GM23248 (cell line): ENCODE data around the gene TGM2. TPM values are rescaled to one million over a fixed set of nuclear protein-coding genes. Genes with fewer than 3 reads are reported as not detected.

Experiments used
- DNase-seq: peaks from one replicate; pipeline ENCODE4 v3.0.0-alpha.2; 2015
- H2AFZ ChIP-seq: fragments of 200-600 bp; sonication (generic); 2 replicates; pipeline ENCODE4 v1.6.1; 2016; ENCODE audit warnings: antibody characterized with exemption
- H3F3A ChIP-seq: fragments of 200-600 bp; sonication (generic); 2 replicates; pipeline ENCODE4 v1.6.1; 2016; ENCODE audit warnings: mild to moderate bottlenecking, antibody characterized with exemption, mixed run types; ENCODE audit not compliant: insufficient read depth
- H3K27ac ChIP-seq: fragments of 200-600 bp; sonication (generic); 2 replicates; pipeline ENCODE4 v1.5.1; 2016; ENCODE audit warnings: mild to moderate bottlenecking
- H3K27me3 ChIP-seq: fragments of 200-600 bp; sonication (generic); replicated peaks from 2 replicates; pipeline ENCODE4 v1.6.1; 2016; ENCODE audit warnings: mild to moderate bottlenecking; ENCODE audit not compliant: insufficient read depth
- H3K36me3 ChIP-seq: fragments of 200-600 bp; sonication (generic); 2 replicates; pipeline ENCODE4 v1.6.1; 2016; ENCODE audit warnings: low read depth, mild to moderate bottlenecking
- H3K4me1 ChIP-seq: fragments of 200-600 bp; sonication (generic); 2 replicates; pipeline ENCODE4 v1.6.1; 2016; ENCODE audit warnings: mild to moderate bottlenecking; ENCODE audit not compliant: insufficient read depth
- H3K4me2 ChIP-seq: fragments of 200-600 bp; sonication (generic); one replicate; pipeline ENCODE4 v1.6.1; 2016; ENCODE audit warnings: mild to moderate bottlenecking; ENCODE audit not compliant: unreplicated experiment
- H3K4me3 ChIP-seq: fragments of 200-600 bp; sonication (generic); 2 replicates; pipeline ENCODE4 v1.5.1; 2016; ENCODE audit warnings: mild to moderate bottlenecking
- H3K79me2 ChIP-seq: fragments of 200-600 bp; sonication (generic); 2 replicates; pipeline ENCODE4 v1.6.1; 2016; ENCODE audit warnings: mild to moderate bottlenecking; ENCODE audit not compliant: insufficient read depth
- H3K9ac ChIP-seq: fragments of 200-600 bp; sonication (generic); 2 replicates; pipeline ENCODE4 v1.6.1; 2016; ENCODE audit warnings: mild to moderate bottlenecking
- H3K9me2 ChIP-seq: fragments of 200-600 bp; sonication (generic); 2 replicates; pipeline ENCODE4 v1.6.1; 2016; ENCODE audit warnings: mixed run types, mild to moderate bottlenecking, moderate library complexity; ENCODE audit not compliant: insufficient read depth
- H3K9me3 ChIP-seq: fragments of 200-600 bp; sonication (generic); one replicate; pipeline ENCODE4 v1.6.1; 2017; ENCODE audit warnings: low read depth
- H4K20me1 ChIP-seq: fragments of 200-600 bp; sonication (generic); 2 replicates; pipeline ENCODE4 v1.6.0; 2016; ENCODE audit not compliant: insufficient read depth
- EZH2 ChIP-seq: fragments of 200-600 bp; sonication (generic); IDR thresholded peaks from 2 replicates; pipeline ENCODE4 v1.6.1; 2018; ENCODE audit warnings: antibody characterized with exemption, mild to moderate bottlenecking; ENCODE audit not compliant: insufficient read depth, poor library complexity, severe bottlenecking
- EZH2phosphoT487 ChIP-seq: fragments of 200-600 bp; sonication (generic); IDR thresholded peaks from 2 replicates; pipeline ENCODE4 v1.6.1; 2018; ENCODE audit warnings: antibody characterized with exemption, moderate library complexity, mild to moderate bottlenecking, low read depth; ENCODE audit not compliant: insufficient read depth
- WGBS, 2 experiments: methylation state at CpG; one replicate each; pipeline ENCODE4 v1.1.6; 2015 to 2017; ENCODE audit warnings: low lambda C conversion rate in 2 of 2, low coverage in 1 of 2; ENCODE audit errors: missing lambda C conversion rate in 2 of 2; 5-methylcytosine and 5-hydroxymethylcytosine counted together
- in situ Hi-C: fragments of 300-500 bp; cut with MboI; formaldehyde crosslinking; loops from 2 replicates; pipeline ENCODE4 v1.15.0; 2020
- polyA plus RNA-seq: library from polyadenylated mRNA; unstranded; fragments of >200 nt; fragmentation: Nextera tagmentation; extraction: Ambion mirVana; gene quantifications from 2 replicates; pipeline ENCODE4 v1.2.1, GENCODE V29; 2016
- total RNA-seq: library from RNA; depleted of rRNA; stranded (reverse); fragments of >200 nt; shearing (Covaris generic); gene quantifications from 2 replicates; pipeline ENCODE4 v1.2.3, GENCODE V29; 2014

Gene TGM2
- total and polyA plus RNA-seq, 2 experiments from 2014 or later, result 254 to 311 TPM

GRCh38 chr20:38147163-38147562, 17.9 kb downstream of the TGM2 start:
- Histone ChIP-seq H3K4me3 (no peak overlapping the region), H3K27ac (no peak overlapping the region), H3K79me2 (no peaks in the 10 kb centered on the region), H3F3A (peaks cover 47% of the 10 kb centered on the region), H3K4me2 (no peak overlapping the region), H2AFZ (no peak overlapping the region), H3K27me3 (no peaks in the 10 kb centered on the region), H3K9ac (no peak overlapping the region), H3K9me3 (no peaks in the 10 kb centered on the region), H3K9me2 (no peaks in the 10 kb centered on the region), H4K20me1 (no peaks in the 10 kb centered on the region), H3K4me1 (peaks cover 22% of the 10 kb centered on the region), H3K36me3 (peaks cover 14% of the 10 kb centered on the region)
- no peak for DNase-seq
- 77 to 84% methylated on average over 6 to 9 of the region's 9 CpGs for WGBS, 2 experiments
- no peak for TF ChIP-seq EZH2
- no peak for TF ChIP-seq EZH2phosphoT487
- in situ Hi-C loops, result no loop called here

- H3K36me3 ChIP-seq, result peaks cover 14% of the 10 kb centered on the region
- DNase-seq, result no peak
- no peak overlapping the region for H3K4me3 ChIP-seq
- no peaks in the 10 kb centered on the region for H3K79me2 ChIP-seq
- peaks cover 42% of the 10 kb centered on the region for H3F3A ChIP-seq
- H2AFZ ChIP-seq, result no peak overlapping the region
- no peaks in the 10 kb centered on the region for H3K9me3 ChIP-seq
- peaks cover 19% of the 10 kb centered on the region for H3K4me1 ChIP-seq
- no peak overlapping the region for H3K27ac ChIP-seq
- in situ Hi-C loops, result no loop called here
- no peaks in the 10 kb centered on the region for H3K9me2 ChIP-seq
- 93% methylated on average over 20 of the region's 20 CpGs for WGBS, 2 experiments
- H3K9ac ChIP-seq, result no peak overlapping the region
- H4K20me1 ChIP-seq, result no peaks in the 10 kb centered on the region
- H3K4me2 ChIP-seq, result no peak overlapping the region
- H3K27me3 ChIP-seq, result no peaks in the 10 kb centered on the region
- TF ChIP-seq EZH2phosphoT487, result no peak
- no peak for TF ChIP-seq EZH2
Observed at GRCh38 chr20:38146628-38147027, 18.4 kb downstream of the TGM2 start.

- no peaks in the 10 kb centered on the region for H3K27me3 ChIP-seq
- peaks cover 19% of the 10 kb centered on the region for H3K4me1 ChIP-seq
- H3K4me2 ChIP-seq, result no peak overlapping the region
- TF ChIP-seq EZH2, result no peak
- TF ChIP-seq EZH2phosphoT487, result no peak
- H2AFZ ChIP-seq, result no peak overlapping the region
- peaks cover 14% of the 10 kb centered on the region for H3K36me3 ChIP-seq
- in situ Hi-C loops, result no loop called here
- H3K9me2 ChIP-seq, result no peaks in the 10 kb centered on the region
- no peaks in the 10 kb centered on the region for H3K9me3 ChIP-seq
- H3K79me2 ChIP-seq, result no peaks in the 10 kb centered on the region
- no peak for DNase-seq
- WGBS, 2 experiments, result 82 to 91% methylated on average over 4 of the region's 4 CpGs
- H3K27ac ChIP-seq, result no peak overlapping the region
- no peaks in the 10 kb centered on the region for H4K20me1 ChIP-seq
- peaks cover 37% of the 10 kb centered on the region for H3F3A ChIP-seq
- no peak overlapping the region for H3K9ac ChIP-seq
- H3K4me3 ChIP-seq, result no peak overlapping the region
Observed at GRCh38 chr20:38146156-38146555, 18.9 kb downstream of the TGM2 start.

- peaks cover 19% of the 10 kb centered on the region for H3K4me1 ChIP-seq
- DNase-seq, result no peak
- no peaks in the 10 kb centered on the region for H3K9me2 ChIP-seq
- peaks cover 37% of the 10 kb centered on the region for H3F3A ChIP-seq
- no peaks in the 10 kb centered on the region for H3K9me3 ChIP-seq
- H3K79me2 ChIP-seq, result no peaks in the 10 kb centered on the region
- no peak overlapping the region for H2AFZ ChIP-seq
- TF ChIP-seq EZH2phosphoT487 (no peak), EZH2 (no peak)
- no peak overlapping the region for H3K9ac ChIP-seq
- H3K4me2 ChIP-seq, result no peak overlapping the region
- H3K36me3 ChIP-seq, result peaks cover 11% of the 10 kb centered on the region
- no peak overlapping the region for H3K4me3 ChIP-seq
- peak overlapping the region; percentile 85; the same call in 1 of the 2 replicates for H3K27ac ChIP-seq
- 97 to 98% methylated on average over 4 of the region's 4 CpGs for WGBS, 2 experiments
- no peaks in the 10 kb centered on the region for H3K27me3 ChIP-seq
- no peaks in the 10 kb centered on the region for H4K20me1 ChIP-seq
- in situ Hi-C loops, result no loop called here
Observed at GRCh38 chr20:38145729-38146075, 19.4 kb downstream of the TGM2 start.
